GM18508 (cell line): ENCODE data around the gene TPD52L1.
A peak's percentile ranks its signal among the peaks of the same experiment; 100 is the strongest.

Experiments
- ATAC-seq: cut with Tn5 transposase; IDR thresholded peaks from one replicate; pipeline ENCODE4 v1.9.1; 2021; ENCODE audit warnings: moderate number of reproducible peaks; ENCODE audit not compliant: insufficient read depth, unreplicated experiment

Gene TPD52L1

DNA sequence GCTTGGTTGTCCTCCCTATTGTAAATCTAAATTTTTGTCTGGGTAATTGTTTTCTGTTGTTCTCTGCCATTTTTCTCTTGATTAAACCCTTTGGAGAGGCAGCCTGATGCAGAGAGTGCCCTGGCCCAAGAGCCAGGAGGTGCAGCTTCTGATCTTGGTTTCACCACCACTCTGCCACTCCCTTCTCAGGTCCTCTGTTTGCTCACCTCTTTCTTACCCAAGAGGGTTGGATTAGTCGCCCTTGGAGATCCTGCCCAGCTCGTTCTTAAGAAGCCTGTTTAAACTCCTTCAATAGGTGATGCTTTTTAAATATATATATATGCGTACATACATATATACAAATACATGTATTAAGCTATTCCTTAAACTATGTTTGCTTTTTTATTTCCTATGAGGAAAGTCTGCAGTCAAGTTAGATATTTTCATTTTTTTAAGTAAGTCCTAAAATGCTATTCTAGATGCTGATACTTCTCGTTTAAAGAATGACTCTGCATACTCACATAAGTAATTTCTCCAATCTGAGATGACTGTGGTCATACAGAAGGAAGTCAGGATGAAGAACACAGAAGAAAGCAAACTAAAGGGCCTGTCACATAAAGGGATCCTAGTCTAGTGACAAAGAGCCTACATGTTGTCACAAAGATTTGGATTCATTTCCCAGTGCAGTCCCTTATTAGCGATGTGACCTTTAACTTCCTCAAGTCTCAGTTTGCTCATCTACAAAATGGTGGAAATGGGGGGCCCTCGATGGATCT lies 19.9 kb downstream of the TPD52L1 start:
- ATAC-seq, result no peak

DNA sequence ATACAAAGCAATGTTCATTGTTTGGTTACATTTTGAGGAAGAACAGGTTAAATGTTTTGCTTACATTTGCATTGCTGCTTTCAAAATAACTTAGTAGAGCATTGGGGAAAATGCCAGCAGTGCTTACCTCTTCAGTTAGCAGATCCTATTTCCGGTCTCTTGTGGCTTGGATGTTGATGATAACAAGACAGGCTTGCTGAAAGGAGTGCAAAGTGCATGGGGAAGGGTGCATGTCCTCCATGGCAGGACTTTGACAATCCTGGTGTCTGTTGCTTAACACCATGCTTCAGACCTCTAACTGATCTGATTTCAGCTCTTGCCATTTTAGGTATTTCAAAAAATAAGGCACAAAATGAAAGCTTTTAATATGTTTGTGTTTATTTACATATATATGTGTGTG lies 21.1 kb downstream of the TPD52L1 start:
- ATAC-seq, result no peak

DNA sequence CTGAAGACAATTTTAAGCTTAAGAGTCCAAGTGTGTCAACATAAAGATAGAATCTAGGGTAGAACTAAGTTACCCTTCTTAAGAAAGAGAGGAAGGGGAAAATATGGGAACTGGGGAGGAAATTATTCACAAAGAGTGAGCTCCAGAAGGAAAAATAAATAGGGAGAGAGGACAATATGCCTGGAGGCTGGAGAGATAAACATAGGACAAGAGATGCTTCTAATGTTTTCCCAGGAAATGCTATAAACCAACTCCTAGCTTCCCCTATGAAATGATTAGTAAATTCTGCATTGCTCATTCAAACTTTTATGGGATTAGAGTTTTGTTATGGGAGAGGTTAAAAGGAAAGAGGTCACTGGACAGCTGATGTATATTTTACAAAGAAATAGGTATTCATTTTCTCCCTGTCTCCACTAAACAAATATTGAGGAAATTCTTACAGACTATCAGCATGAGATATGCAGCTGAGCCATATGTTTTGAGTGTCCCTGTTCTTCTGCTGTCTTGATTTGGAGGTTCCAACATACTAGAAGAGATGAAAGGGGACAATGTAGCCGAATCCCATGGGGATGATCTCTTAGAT lies 22.0 kb downstream of the TPD52L1 start:
- no peak for ATAC-seq

DNA sequence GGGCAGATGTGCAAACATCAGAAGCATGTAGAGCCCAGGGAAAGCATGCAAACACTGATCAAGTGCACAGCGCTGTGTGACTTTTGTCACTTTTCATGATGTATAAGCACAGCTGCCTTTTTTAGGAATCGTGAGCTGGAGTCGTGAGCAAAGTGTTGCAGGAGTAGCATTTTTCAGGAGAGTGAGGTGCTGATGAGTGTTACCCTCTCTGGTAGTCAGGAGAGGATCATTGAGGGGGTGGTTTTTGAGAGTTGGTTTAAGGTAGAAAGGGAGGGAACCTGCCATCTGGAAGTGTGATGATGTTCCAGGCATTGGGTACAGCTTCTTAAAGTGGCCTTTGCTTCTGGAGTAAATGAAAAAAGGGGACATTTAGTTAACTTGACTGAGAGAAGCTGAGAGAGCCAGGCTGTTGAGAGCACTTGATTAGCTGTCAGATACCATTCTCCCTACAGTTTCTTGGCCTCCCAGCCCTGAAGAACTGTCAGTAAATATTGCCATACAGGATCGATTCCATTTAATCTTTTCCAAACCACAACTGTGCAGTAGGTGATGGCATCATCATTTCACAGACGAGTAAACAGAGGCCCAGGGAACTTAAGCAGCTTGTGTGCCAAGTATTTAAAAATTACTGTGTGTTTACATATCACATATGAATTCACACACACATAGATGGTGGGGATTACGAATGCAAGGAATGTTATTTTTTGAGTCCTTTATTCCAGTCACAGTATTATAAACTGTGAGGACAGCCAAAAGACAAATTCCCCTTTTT lies 28.9 kb downstream of the TPD52L1 start:
- no peak for ATAC-seq

DNA sequence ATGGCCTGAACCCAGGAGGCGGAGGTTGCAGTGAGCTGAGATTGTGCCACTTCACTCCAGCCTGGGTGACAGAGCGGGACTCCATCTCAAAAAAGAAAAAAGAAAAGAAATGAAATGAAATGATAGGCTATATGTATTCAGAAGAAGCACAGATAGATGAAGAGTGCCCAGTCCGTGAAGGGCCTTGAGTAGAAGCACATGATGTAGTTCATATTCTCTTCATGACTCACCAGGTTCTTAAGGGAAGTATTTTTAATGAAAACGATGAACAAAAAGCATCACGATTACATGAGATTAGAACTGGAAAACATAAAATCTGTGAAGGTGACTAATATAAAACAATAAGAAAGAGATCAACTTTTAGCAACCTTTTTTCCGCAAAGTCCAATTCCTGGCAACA lies 29.8 kb downstream of the TPD52L1 start:
- ATAC-seq, result no peak

DNA sequence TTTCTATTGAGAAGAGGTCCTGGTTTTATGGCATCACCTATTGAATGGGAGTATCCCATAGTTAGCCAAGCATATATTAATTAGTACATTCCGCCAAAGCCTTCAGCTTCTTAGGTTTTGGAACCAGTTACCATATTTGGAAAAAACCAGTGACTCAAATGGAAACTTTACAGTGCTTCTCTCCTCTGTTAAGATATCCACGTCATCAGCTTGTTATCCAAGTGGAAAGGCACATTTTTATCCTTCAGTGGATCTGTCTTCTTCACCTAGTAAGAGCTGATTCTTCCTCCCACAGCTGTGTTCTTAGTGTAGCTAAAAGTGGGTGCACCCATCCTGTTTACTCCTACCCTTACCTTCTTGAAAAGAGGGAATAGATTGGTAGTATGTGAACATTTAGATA lies 34.5 kb downstream of the TPD52L1 start:
- ATAC-seq, result no peak

DNA sequence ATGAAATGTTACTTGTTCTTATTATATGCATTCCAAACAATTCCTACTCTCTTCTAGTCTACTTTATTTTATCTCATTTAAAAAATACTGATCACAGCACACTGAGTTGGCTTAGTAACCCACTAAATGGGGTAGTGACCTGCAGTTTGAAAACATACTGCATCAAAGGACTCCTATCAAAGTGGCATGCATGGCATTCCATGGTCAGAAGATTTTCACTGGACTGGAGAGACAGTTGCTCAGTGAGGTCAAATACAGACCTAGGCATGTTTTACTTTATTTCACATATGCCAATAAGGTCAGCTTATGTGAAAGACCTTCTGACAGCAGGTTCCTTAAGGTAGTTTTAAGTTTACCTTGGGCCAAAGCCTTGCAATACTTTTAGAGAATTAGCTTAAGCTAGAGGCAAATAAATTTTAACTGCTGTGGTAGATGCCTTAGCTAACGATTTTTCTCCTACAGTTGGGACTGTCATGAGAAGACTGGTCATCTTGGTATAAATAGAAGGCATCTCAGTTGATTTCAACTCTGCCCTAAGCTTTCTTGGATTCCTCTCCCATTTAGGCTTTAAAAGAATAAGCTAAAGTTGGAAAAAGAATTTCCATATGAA lies 35.1 kb downstream of the TPD52L1 start:
- ATAC-seq, result no peak

DNA sequence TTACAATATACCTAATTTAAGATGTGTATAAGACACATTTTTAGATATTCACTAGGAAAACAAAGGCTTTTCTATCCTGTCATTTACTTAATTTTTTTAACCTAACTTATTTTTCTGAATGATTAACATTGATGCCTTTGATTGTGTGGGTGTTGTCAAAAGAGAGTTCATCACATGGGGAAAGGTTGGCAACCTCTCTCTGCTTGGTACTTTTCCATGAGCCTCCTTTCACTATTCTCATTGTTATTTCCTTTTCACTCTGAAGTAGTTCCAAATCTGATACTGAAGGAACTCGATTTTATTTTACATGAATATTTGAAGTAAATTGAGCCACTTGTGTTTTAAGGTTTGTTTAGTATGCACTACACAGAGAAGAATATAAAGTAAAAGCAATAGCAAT lies 35.9 kb downstream of the TPD52L1 start:
- no peak for ATAC-seq

DNA sequence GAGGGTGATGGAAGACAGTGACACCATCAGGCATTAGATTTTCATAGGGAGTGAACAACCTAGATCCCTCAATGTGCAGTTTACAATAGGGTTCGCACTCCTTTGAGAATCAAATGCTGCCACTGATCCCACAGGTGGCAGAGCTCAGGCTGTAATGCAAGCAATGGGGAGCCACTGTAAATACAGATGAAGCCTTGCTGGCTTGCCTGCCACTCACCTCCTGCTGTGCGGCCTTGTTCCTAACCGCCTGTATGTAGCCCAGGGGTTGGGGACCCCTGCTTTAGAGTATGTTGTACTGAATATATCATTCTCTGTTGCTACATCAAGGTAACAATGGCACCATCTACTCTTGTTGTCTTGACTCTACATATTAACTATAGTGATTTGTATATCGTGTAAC lies 37.1 kb downstream of the TPD52L1 start:
- ATAC-seq, result no peak

DNA sequence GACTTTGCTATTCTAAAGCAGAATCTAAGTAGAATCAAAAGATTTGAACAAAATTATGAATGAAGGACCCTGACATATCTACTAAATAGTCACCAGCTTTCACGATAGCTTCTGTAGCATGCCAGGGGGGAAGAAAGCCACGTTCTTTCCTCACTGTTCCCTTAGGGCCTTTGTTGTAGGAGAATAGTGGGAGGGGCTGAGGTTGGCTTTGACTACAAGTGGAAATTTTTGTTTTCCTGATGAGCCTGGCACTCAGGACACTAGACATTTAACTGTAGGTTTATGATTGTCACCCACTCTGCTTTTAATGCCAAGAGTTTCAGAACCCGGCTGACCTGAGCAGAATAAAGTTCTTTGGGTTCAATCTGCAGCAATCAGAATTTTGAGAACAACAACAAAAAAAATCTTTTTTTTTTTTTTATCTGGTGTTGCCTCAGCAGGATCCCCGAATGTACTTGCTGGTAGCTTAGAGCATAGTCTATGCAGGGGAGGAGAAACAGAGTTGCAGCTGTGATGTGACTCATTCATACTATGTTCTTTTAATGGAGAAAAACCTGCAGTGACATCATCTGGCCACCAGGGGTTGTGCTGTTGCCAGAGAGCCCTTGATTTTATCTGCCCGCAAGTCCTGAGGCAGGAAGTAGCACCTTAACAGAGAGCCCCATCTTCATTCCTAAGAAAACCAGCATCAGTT lies 38.5 kb downstream of the TPD52L1 start:
- ATAC-seq, result peak; percentile 98

DNA sequence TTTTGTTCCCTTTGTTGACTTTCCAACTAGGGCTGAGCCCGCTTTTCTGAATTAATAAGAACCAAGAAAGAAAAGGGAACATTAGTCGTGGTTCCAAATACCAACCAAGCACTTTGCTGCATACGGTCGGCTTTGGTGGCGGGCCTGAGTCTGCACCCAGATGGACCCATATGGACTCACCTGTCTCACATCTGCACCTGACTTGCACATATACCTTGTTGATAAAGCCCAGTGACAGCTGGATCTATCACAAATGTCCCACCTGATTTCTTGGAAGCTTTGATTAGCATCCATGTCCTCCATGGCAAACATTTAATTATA lies 39.0 kb downstream of the TPD52L1 start:
- peak; percentile 7 for ATAC-seq

DNA sequence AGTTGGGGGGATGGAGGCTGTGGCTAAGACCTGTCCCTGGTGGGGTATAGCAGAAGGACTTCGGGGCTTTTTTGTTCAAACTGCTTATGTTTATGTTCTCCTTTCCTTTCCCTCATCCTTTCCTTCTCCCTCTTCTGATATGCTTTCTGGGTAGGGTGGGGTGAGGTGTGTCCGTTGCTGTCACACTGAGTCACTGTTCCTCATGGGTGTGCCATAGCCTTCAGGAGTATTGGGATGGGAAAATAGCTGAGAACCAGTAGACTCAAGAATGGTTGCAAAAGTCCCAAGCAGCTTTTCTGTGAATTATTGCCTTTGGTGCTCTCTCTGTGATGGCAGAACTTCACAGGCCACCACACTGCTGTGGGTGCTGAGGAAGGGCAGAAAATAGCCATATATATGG lies 39.6 kb downstream of the TPD52L1 start:
- ATAC-seq, result no peak

DNA sequence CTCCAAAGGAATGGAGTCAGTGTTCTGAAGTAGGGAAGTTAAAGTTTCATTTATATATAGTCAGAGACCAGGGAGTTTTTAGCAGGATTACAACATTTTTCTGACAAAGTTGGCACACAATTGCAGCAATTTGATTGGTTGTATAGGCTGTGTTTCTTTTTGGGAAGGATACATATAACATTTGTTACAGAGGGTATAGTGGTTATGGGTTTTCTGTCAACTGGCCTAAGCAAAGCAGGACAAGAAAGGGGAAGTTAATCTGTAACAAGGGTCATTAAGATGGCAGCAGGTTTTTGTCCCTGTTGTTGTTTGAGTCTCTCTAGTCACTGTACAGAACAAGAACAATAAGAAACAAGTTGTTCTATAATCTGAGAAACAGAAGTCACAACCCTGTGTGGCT lies 41.4 kb downstream of the TPD52L1 start:
- no peak for ATAC-seq

DNA sequence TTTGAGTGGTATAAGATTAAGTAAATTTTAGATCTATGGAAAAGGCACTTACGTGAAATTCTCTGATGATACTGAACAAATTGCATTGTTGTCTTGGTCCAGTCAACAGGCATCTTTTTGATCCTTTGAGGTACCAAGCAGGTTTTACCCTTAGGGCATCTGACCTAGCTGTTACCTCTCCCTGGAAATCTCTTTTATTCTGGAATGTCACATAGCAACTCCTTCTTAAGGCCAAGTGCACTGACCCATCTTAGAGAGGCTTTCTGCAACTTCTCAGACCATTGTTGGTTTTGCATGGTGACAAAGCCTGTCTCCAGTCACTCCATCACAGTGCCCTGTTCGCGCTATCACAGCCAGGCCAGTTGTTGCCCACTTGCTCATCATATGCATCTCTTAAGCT lies 42.0 kb downstream of the TPD52L1 start:
- ATAC-seq, result no peak

DNA sequence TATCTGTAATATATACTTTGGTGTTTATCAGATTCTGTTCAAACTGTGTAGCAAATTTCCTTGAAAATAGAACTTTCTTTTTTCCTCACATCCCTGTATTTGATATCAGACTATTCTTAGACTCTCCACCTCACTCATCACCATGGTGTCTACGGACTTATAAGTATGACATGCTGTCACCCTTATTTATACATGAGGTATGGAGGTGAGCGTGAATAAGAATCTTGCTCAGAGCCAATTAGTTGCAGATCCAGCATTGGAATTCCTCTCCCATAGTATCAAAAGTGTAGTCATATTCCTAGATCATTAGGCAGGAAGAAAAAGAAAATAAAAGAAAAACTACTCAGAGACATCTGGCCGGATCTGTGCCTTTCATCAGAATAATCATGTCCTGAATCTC lies 43.0 kb downstream of the TPD52L1 start:
- ATAC-seq, result no peak

DNA sequence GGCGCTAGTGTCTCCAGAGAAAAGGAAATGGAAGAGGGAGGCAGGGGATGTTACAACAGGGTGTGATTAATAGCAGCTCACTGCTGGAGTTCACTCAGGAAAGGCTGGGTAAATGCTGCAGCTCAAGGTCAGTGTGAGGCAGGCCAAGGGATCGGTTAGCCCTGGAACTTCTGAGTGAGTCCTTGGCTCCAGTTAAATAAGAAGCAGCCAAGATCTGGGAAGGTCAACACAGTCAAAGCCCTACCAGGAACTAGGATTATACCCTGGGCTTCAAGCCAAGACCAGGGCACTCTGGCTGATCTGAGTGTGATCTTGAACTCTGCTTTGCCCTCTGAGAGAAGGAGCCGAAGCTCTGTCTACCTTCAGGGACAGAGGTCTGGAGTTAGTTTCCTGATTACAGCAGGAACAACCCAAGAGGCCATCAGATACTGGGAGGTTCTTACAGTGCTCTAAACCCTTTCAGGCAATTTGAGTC lies 44.3 kb downstream of the TPD52L1 start:
- ATAC-seq, result no peak

DNA sequence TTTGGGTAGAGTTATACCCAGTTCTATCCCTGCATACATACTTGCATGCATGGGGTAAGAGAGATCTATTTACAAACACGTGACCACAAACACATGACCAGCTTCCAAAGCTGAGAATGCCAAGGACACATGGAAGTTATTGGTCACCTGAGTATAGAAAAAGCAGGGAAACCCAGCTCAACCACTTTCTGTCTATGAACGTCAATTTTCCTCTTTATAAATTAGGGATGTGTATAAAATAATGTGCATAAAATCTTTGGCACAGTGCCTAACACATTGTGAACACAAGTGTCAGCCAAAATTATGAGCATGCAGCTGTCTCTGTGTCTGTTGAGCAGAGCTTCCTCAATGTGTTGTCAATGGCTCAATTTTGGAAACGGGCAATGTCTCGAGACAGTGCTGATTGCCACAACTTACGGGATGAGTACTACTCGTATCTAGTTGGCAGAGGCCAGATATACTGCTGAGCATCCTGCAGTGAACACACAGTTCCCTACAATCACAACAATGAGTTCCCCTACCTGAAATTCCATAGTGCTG lies 44.9 kb downstream of the TPD52L1 start:
- no peak for ATAC-seq

DNA sequence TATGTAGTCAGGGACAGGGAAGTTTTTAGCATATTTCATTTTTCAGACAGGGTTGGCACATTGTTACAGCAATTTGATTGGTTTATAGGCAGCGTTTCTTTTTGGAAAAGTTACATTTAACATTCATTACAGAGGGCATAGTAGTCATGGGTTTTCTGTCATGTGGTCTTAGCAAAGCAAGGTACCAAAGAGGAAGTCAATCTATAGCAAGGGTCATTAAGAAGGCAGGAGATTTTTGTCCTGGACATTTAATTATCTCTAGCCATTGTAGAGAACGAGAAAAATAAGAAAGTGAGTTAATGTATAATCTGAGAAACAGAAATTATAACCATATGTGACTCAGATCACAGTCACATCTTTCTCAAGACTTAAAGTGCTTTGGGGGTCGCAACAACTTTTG lies 47.4 kb downstream of the TPD52L1 start:
- ATAC-seq, result no peak

DNA sequence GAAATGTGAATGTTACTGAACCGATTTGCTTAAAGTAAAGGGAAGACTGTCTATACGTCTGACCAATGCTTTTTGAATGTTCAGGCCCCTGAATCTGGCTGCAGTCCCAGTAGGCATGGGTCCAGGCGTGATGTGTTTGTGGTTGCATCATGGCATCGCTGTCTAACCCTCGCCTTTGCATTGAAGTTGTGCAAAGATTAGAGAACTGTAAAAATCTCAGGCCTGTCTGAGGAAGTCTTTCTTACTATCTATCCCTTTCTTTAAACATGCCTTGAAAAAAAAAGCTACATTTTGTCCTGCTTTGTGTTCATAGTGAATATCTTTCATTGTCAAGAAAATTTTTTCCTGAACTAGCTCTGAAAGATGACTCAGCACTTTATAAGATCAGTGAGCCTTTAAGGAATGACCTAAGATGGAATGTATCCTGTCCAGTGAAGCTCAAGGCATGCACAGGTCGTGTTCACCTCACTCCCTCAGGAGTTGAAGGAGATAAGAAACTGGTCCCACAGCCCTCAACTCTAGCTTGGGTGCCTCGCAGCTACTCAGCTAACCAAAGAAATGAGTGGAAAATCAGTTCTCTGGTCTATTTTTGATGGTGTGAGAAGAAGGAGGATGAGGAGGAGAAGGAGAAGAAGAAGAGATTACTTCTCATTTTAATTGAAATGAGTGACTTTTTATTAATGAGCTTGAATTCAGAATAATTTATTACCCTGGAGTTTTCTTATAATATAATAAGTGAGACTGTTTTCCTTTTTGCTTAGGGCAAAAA lies 48.6 kb downstream of the TPD52L1 start:
- no peak for ATAC-seq

DNA sequence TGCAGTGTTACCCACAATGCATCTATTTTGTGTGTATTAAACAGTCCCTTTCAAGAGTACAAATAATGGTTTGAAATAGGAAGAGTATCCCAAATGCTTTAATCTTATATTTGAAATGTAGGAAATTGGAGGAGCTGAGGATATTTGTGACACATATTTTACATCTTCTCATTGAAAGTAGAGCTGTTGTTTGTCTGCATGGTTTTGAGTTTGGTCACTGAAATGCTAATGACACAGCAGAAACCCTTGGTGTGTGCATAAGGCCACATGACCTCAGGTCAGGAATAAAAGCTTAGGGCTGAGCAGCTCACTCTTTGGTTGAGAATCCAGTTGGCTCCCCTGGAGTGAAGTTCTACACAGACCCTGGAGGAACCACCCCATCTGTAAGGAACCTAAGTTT lies 49.8 kb downstream of the TPD52L1 start:
- no peak for ATAC-seq
